ENCODE results near the gene MAN2B2. TPM values are rescaled to one million over a fixed set of nuclear protein-coding genes. Genes with fewer than 3 reads are reported as not detected.
A peak's percentile ranks its signal among the peaks of the same experiment; 100 is the strongest.

MAN2B2 gene
- total RNA-seq, 2 donors from 2014 or later = 30.7 to 31.1 TPM

DNA sequence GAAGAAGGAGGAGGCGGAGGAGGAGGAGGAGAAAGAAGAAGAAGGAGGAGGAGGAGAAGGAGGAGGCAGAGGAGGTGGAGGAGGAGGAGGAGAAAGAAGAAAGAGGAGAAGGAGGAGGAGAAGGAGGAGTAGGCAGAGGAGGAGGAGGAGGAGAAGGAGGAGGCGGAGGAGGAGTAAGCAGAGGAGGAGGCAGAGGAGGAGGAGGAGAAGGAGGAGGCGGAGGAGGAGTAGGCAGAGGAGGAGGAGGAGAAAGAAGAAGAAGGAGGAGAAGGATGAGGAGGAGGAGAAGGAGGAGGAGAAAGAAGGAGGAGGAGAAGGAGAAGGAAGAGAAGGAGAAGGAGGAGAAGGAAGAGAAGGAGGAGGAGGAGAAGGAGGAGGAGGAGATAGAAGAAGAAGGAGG lies 85.4 kb downstream of the MAN2B2 start:
- Histone ChIP-seq H3K9me3 (no peaks in the 10 kb centered on the region), H3K9ac (ENCODE audit: low read depth in 2 of 2, low read length in 2 of 2) (no peak overlapping the region), H3K4me3 (no peak overlapping the region), H3K27me3 (peaks cover 14% of the 10 kb centered on the region), H3K36me3 (no peaks in the 10 kb centered on the region), H3K27ac (no peak overlapping the region), H3K4me1 (no peaks in the 10 kb centered on the region)
- intact Hi-C loops (cut with DNase I) = no loop called here
- DNase-seq = no peak
- TF ChIP-seq, protein P1, sequence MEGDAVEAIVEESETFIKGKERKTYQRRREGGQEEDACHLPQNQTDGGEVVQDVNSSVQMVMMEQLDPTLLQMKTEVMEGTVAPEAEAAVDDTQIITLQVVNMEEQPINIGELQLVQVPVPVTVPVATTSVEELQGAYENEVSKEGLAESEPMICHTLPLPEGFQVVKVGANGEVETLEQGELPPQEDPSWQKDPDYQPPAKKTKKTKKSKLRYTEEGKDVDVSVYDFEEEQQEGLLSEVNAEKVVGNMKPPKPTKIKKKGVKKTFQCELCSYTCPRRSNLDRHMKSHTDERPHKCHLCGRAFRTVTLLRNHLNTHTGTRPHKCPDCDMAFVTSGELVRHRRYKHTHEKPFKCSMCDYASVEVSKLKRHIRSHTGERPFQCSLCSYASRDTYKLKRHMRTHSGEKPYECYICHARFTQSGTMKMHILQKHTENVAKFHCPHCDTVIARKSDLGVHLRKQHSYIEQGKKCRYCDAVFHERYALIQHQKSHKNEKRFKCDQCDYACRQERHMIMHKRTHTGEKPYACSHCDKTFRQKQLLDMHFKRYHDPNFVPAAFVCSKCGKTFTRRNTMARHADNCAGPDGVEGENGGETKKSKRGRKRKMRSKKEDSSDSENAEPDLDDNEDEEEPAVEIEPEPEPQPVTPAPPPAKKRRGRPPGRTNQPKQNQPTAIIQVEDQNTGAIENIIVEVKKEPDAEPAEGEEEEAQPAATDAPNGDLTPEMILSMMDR (IDR thresholded peaks at IDR 0.05) = no peak

DNA sequence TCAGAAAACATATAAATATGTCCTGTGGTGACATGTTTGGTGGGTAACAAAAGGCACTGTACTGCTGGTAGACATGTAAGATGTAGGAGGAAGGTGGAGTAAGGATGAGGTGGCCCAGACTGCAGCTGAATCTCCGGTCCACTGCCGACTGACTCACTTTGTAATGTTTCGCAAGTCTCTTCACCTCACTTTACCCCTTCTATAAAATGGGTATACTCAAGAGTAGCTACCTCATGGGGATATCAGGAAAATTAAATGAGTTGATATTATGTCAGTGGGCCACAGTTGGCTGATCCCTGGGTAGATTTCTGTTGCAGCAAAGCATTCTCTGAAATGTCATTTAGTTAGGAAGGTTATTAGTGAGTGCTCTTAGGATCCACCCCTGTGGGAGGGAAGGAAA lies 87.6 kb downstream of the MAN2B2 start:
- Histone ChIP-seq H3K9ac (ENCODE audit: low read depth in 2 of 2, low read length in 2 of 2) (no peak overlapping the region), H3K4me3 (no peak overlapping the region), H3K9me3 (no peaks in the 10 kb centered on the region), H3K4me1 (no peaks in the 10 kb centered on the region), H3K27me3 (peaks cover 14% of the 10 kb centered on the region), H3K36me3 (no peaks in the 10 kb centered on the region), H3K27ac (no peak overlapping the region)
- DNase-seq = no peak
- TF ChIP-seq, protein P1 (IDR thresholded peaks at IDR 0.05) = no peak
- intact Hi-C loops (cut with DNase I) = no loop called here

DNA sequence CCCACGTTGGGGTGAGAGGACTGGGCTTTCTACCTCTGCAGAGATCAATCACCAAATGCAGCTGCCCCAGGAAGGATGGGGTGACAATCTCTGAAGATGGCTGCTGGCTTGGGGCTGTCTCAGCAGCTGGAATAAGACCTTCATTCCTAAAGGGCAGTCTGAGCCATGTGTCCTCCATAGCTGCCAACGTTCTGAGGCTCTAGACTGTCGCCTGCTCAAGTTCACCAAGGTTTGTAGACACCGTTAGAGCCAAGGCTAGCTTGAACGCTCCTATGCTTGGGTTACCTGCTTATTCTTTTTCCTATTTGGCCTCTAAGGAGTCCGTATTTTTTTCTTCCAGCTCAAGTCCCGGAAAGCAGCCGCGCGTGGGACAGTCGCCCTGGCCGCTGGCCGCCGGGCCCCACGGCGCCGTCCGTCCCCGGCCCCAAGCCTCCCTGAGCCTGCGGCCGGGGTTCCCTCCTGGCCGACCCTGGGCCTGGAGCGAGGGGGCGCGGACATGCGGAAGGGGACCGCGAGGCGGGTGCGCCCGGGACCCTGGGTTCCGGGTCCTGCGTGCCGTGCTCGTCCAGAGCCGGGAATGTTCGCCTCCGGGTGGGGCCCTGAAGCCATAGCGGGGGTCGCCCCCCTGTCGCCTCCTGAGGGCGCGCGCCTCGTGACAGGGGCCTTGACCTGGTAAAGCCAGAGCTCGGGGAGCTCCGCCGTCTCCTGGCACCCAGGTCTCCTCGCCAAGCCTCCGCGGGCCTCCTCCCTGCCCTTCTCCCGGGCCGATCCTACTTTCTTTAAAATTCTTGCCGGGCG lies 88.8 kb downstream of the MAN2B2 start:
- intact Hi-C loops (cut with DNase I) = no loop called here
- TF ChIP-seq, protein P1 (IDR thresholded peaks at IDR 0.05) = no peak
- Histone ChIP-seq H3K27me3 (peaks cover 14% of the 10 kb centered on the region), H3K36me3 (no peaks in the 10 kb centered on the region), H3K4me1 (no peaks in the 10 kb centered on the region), H3K27ac (no peak overlapping the region), H3K4me3 (no peak overlapping the region), H3K9me3 (no peaks in the 10 kb centered on the region), H3K9ac (ENCODE audit: low read depth in 2 of 2, low read length in 2 of 2) (peak overlapping the region in 1 of 2 donors; percentile 24)
- DNase-seq = no peak

DNA sequence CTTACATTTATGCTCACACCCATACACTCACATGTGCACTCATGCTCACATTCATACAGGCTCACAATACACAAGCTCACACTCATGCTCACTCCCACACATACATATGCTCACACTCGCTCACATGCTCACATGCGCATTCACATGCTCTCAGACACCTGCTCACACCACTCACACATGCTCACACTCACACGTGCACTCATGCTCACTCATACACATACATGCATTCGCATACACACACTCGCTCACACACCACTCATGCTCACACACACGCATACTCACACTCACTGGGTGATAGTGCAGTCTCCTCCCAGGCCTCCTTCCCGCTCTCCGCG lies 90.3 kb downstream of the MAN2B2 start:
- Histone ChIP-seq H3K4me3 (no peak overlapping the region), H3K36me3 (no peaks in the 10 kb centered on the region), H3K9ac (ENCODE audit: low read depth in 2 of 2, low read length in 2 of 2) (no peak overlapping the region), H3K4me1 (no peaks in the 10 kb centered on the region), H3K27me3 (peaks cover 14% of the 10 kb centered on the region), H3K9me3 (no peaks in the 10 kb centered on the region), H3K27ac (no peak overlapping the region)
- no peak for DNase-seq
- intact Hi-C loops (cut with DNase I) = no loop called here
- TF ChIP-seq, protein P1 (IDR thresholded peaks at IDR 0.05) = no peak

DNA sequence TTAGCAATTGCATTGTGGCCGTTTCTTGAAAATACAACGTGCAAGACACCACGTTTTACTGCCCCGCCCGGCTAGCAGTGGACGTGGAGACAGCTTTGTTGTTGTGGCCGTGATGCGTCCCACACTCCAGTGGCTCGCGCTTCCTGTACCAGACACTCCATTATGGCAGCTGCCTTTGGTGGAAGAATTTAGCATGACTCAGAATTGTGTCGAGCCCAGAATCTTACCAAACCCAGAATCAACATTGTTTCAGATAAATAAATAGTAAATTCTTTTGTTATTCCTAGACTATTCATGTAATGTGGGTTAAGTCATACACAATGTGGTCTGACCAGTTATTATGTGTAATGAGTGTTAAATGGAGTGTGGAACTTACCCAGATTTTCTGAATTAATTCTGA lies 93.4 kb downstream of the MAN2B2 start:
- TF ChIP-seq, protein P1 (IDR thresholded peaks at IDR 0.05) = no peak
- Histone ChIP-seq H3K27me3 (peaks cover 12% of the 10 kb centered on the region), H3K4me3 (no peak overlapping the region), H3K9me3 (no peaks in the 10 kb centered on the region), H3K36me3 (no peaks in the 10 kb centered on the region), H3K4me1 (no peaks in the 10 kb centered on the region), H3K27ac (no peak overlapping the region), H3K9ac (ENCODE audit: low read depth in 2 of 2, low read length in 2 of 2) (no peak overlapping the region)
- DNase-seq = no peak
- intact Hi-C loops (cut with DNase I) = no loop called here
